GM18517 (cell line): ENCODE results near the gene KRTAP5-11.
"Not testable (repeated sequence)": the region's sequence is repeated elsewhere in the genome, so short reads cannot be mapped to it uniquely, and the experiment has no call there.

Experiments used
- ATAC-seq: cut with Tn5 transposase; IDR thresholded peaks from one replicate; pipeline ENCODE4 v1.9.1; 2021; ENCODE audit warnings: mild to moderate bottlenecking, moderate library complexity; ENCODE audit not compliant: unreplicated experiment

KRTAP5-11 gene

GRCh38 chr11:71581826-71582225 lies 849 bp downstream of the KRTAP5-11 start:
- no peak for ATAC-seq

- no peak for ATAC-seq
Measured at GRCh38 chr11:71580057-71581003, 2.3 kb downstream of the KRTAP5-11 start.

DNA sequence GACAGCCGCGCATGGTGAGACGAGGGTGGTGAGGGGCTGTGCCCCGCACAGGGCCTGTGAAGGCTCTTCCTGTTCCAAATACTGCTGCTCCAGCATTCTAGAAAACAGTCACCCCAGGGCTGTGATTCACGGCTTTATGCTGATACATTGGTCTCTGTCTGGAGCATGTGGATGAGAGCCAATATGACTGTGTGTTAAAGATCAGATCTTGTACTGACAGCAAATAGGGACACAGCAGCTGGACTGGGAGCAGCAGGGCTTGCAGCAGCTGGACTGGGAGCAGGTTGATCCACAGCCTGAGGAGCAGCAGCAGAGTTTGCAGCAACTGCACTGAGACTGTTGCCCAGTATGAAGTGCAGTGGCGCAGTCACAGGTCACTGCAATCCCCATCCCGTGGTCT lies 3.2 kb downstream of the KRTAP5-11 start:
- ATAC-seq: not testable (repeated sequence)

DNA sequence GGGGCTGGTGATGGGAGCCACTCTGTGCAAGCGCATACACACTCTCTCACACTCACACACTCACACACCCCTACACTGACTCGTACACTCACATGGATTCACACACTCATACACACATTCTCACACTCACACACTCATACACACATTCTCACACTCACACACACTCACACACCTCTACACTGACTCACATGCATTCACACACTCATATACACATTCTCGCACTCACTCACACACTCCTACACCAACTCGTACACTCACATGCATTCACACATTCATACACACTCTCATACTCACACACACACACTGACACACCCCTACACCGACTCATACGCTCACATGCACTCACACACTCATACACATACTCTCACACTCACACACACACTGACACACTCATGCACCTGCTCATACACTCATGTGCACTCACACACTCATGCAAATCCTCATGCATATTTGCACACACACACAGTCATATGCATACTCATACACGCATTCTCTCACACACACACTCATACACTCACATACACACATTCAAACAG lies 5.1 kb downstream of the KRTAP5-11 start:
- no peak for ATAC-seq

- ATAC-seq: not testable (repeated sequence)
Measured at GRCh38 chr11:71576688-71577465, 5.8 kb downstream of the KRTAP5-11 start.

DNA sequence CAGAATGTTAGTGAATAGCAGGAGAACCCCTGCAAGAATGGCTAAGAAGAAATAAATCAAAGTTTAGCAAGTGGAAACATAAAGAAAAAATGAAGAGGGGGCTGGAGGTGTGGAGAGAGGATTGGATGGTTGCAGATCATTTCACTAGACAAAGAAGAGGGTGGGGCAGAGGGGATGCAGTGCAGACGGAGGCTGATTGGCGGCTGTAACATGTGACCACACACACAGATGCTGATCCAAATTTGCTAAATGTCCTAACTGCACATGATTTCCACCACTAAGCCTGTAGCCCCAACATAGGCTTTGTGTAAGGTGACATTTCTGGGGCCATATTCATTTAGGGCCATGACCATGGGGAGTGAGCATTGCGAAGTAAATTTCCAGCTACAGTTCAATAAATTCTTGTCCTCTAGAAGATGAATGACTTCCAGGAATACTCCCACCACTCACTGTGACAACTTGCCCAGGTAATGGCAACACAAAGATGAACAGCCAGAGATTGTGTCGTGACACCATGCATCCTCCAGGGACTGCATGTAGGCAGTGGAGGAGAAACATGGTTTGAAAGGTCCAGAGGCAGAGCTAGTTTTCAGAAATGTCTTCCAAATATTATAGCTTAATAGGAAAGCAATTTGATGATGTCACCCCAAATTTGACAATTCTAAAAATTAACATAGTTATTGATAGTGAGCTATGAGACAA lies 6.8 kb downstream of the KRTAP5-11 start:
- no peak for ATAC-seq

- no peak for ATAC-seq
Measured at GRCh38 chr11:71574418-71574817, 8.3 kb downstream of the KRTAP5-11 start.

- ATAC-seq: no peak
Measured at GRCh38 chr11:71572811-71573210, 9.9 kb downstream of the KRTAP5-11 start.

GRCh38 chr11:71571101-71571850 lies 11.4 kb downstream of the KRTAP5-11 start:
- ATAC-seq: not testable (repeated sequence)

DNA sequence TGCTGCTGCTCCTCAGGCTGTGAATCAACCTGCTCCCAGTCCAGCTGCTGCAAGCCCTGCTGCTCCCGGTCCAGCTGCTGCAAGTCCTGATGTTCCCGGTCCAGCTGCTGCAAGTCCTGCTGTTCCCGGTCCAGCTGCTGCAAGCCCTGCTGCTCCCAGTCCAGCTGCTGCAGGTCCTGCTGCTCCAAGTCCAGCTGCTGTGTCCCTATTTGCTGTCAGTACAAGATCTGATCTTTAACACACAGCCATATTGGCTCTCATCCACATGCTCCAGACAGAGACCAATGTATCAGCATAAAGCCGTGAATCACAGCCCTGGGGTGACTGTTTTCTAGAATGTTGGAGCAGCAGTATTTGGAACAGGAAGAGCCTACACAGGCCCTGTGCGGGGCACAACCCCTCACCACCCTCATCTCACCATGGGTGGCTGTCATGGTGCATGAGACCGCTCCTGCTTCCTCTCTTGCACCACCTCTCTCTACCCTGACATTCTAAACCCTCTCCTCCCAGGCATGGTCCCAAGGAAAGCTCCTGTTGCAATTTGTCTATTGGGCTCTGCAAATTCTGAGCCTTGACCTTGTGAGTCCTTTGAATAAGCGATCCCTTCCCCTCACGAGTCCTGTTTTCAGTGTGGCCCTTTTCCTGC lies 13.8 kb downstream of the KRTAP5-11 start:
- no peak for ATAC-seq

GRCh38 chr11:71567633-71568032 lies 15.0 kb downstream of the KRTAP5-11 start:
- ATAC-seq: not testable (repeated sequence)

DNA sequence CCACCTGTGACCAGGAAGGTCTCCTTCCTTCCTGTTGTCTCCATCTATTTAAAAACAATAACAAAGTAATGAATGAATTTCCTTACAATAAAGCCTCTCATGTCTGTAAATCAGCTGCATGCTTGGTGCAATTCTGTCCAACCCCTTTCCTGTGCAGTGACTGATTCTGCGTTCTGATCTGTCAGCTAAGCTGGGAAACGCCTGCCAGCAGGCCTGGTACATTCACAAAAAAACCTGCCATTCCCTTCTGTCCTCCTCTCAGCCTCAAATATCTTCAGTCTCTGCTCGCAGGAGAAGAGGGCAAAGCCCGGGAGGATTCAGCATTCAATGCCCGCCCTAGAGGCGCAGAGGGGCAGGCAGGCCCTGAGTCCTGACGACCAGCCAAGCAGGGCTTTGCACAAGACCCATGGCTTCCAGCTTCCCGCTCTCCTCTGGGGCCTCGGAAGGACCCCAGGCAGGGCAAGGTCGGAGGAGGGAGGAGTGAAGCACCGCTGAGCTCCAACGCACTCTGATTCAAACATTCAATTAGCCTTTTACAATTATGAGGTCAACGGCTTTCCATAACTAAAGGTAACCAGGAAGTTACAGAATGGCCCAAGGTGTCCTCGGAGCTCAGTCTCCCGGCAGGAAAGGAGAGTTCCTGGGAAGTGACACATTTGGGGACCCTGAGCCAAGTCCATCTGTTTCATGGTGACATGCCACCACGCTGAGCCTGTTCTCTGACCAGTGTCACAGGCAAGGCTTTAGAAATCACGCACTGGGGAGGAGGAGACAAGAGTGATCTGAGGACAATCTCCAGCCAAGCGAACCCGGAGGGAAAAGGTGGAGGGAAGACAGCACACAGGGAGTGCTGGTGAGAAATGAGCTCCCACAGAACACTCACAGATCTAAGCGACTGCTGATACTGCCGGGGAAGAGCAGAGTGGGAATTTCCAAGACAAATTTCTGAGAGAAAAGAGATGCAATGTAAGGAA lies 15.8 kb downstream of the KRTAP5-11 start:
- not testable (repeated sequence) for ATAC-seq

GRCh38 chr11:71566081-71566620 lies 16.5 kb downstream of the KRTAP5-11 start:
- ATAC-seq: no peak

DNA sequence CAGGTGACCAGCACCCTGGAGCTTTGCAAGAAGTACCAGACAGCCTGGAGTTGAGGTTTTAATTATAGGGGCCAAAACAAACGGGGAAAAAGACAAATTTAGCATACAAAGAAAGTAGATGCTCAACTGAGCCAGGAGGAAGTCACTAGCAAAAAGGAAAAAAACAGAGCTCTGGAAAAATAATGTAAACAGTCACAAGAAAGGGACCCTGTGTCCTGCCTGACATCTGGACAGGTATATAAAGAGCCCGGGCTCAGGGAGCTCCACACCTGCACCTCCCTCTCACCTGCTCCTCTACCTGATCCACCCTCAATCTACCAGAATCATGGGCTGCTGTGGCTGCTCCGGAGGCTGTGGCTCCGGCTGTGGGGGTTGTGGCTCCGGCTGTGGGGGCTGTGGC lies 17.4 kb downstream of the KRTAP5-11 start, which contains the start of gene KRTAP5-10:
KRTAP5-10 (plus strand) TSS at position 301 of the 400 bp plus-strand sequence; CDS start at position 326, 25 bp downstream.
- ATAC-seq: no peak

DNA sequence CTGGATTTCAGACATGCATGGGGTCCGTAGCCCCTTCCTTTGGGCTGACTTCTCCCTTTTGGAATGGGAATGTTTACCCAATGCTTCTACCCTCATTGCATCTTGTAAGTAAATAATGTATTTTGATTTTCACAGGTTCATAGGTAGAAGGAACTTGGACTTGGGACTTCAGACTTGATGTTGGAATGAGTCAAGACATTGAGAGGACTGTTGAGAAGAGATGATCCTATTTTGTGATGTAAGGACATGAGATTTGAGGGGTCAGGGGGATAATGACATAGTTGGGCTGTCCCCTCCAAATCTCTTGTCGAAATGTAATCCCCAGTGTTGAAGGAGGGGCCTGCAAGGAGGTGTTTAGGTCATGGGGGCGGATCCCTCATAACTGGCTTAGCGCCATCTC lies 18.2 kb downstream of the KRTAP5-11 start:
- ATAC-seq: no peak

DNA sequence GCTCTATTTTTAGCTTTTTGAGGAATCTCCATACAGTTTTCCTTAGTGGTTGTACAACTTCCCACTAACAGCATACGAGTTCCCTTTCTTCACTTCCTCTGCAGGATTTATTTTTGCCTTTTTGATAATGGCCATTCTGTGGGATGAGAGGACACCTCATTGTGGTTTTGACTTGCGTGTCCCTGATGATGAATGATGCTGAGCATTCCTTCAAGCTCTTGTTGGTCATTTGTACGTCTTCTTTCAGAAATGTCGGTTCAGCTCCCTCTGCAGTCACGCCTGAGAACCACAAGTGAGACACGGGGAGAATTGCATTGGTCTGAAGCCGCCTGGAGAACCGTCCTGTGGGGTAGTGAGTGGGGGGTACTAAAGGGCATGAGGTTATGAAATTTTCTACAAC lies 19.3 kb downstream of the KRTAP5-11 start:
- ATAC-seq: no peak

DNA sequence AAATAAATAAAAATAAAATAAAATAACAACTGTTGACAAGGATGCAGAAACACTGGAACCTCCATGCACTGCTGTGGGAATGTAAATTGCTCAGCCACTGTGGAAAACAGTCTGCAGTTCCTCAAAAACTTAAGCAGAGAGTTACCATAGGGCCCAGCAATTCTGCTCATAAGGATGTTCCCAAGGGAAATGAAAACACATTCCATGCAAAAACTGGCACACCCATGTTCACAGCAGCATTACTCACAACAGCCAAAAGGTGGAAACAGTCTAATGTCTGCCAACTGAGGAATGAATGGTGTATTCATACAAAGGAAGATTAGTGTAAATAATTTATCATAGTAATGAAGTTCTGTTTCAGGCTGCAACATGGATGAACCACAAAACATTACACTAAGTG lies 20.6 kb downstream of the KRTAP5-11 start:
- ATAC-seq: no peak

- ATAC-seq: no peak
Measured at GRCh38 chr11:71558996-71559395, 23.7 kb downstream of the KRTAP5-11 start.
